Muscle of leg (tissue), 11 donors: ENCODE data around the gene GNB5. TPM values are rescaled to one million over a fixed set of nuclear protein-coding genes. Genes with fewer than 3 reads are reported as not detected.

ENCODE experiments used
- DNase-seq: peaks from one replicate; pipeline ENCODE4 v3.0.0; 2013
- H3K27ac ChIP-seq: one replicate; pipeline ENCODE4 v1.5.1; 2013; ENCODE audit warnings: mild to moderate bottlenecking, low read length, control low read depth
- H3K27me3 ChIP-seq: one replicate; pipeline ENCODE4 v1.6.1; 2013; ENCODE audit warnings: low read length; ENCODE audit not compliant: control insufficient read depth, insufficient read depth
- H3K36me3 ChIP-seq: one replicate; pipeline ENCODE4 v1.6.1; 2013; ENCODE audit warnings: low read length; ENCODE audit not compliant: control insufficient read depth, insufficient read depth
- H3K4me1 ChIP-seq: one replicate; pipeline ENCODE4 v1.6.1; 2013; ENCODE audit warnings: low read length; ENCODE audit not compliant: control insufficient read depth, insufficient read depth
- H3K4me3 ChIP-seq: one replicate; pipeline ENCODE4 v1.5.1; 2013; ENCODE audit warnings: low read length, control low read depth
- H3K9me3 ChIP-seq: replicated peaks from 2 replicates; pipeline ENCODE4 v1.6.1; 2013; ENCODE audit warnings: low read depth, low read length; ENCODE audit not compliant: control insufficient read depth
- WGBS: methylation state at CpG from one replicate; pipeline ENCODE4 v1.1.5; 2013; ENCODE audit warnings: missing lambda C conversion rate; ENCODE audit not compliant: insufficient coverage; 5-methylcytosine and 5-hydroxymethylcytosine counted together
- polyA plus RNA-seq, 8 donors: library from polyadenylated mRNA; unstranded; fragments of 120-200 nt; gene quantifications; one replicate each; pipeline versions ENCODE4 v1.2.1 to v1.2.3, GENCODE V29; 2013; ENCODE audit warnings: inconsistent platforms in 1 of 8, low replicate concordance in 1 of 8; ENCODE audit not compliant: insufficient read length in 8 of 8, insufficient read depth in 1 of 8
- total RNA-seq: library from RNA; stranded (reverse); fragments of 120-200 nt; gene quantifications from one replicate; pipeline ENCODE4 v1.2.4, GENCODE V29; 2013

GNB5 gene
- total and polyA plus RNA-seq, 9 donors: 4.7 to 9.8 (median 7.9) TPM

GRCh38 chr15:52146776-52147175 is 44.4 kb downstream of the GNB5 start:
- H3K27me3 ChIP-seq: no peaks in the 10 kb centered on the region
- WGBS: no CpG with 5 or more reads among the region's 3 CpGs
- H3K9me3 ChIP-seq: no peaks in the 10 kb centered on the region
- no peak overlapping the region for H3K4me3 ChIP-seq
- H3K36me3 ChIP-seq: peaks cover 27% of the 10 kb centered on the region
- DNase-seq: no peak
- H3K27ac ChIP-seq: no peak overlapping the region
- no peaks in the 10 kb centered on the region for H3K4me1 ChIP-seq

GRCh38 chr15:52146261-52146660 is 44.9 kb downstream of the GNB5 start:
- no peak for DNase-seq
- no peaks in the 10 kb centered on the region for H3K4me1 ChIP-seq
- no peaks in the 10 kb centered on the region for H3K9me3 ChIP-seq
- WGBS: no CpG with 5 or more reads among the region's 2 CpGs
- H3K27ac ChIP-seq: no peak overlapping the region
- H3K27me3 ChIP-seq: no peaks in the 10 kb centered on the region
- no peak overlapping the region for H3K4me3 ChIP-seq
- H3K36me3 ChIP-seq: peaks cover 24% of the 10 kb centered on the region

- WGBS: no CpG with 5 or more reads among the region's 7 CpGs
- no peak for DNase-seq
- H3K27ac ChIP-seq: no peak overlapping the region
- no peaks in the 10 kb centered on the region for H3K4me1 ChIP-seq
- H3K4me3 ChIP-seq: no peak overlapping the region
- no peaks in the 10 kb centered on the region for H3K27me3 ChIP-seq
- peaks cover 23% of the 10 kb centered on the region for H3K36me3 ChIP-seq
- no peaks in the 10 kb centered on the region for H3K9me3 ChIP-seq
These were observed 46.5 kb downstream of the GNB5 start for GRCh38 chr15:52144656-52145178.

GRCh38 chr15:52143873-52144272 is 47.3 kb downstream of the GNB5 start:
- no peaks in the 10 kb centered on the region for H3K27me3 ChIP-seq
- no peaks in the 10 kb centered on the region for H3K4me1 ChIP-seq
- no peak for DNase-seq
- H3K27ac ChIP-seq: no peak overlapping the region
- WGBS: 95% methylated on average over 3 of the region's 11 CpGs
- no peak overlapping the region for H3K4me3 ChIP-seq
- no peaks in the 10 kb centered on the region for H3K9me3 ChIP-seq
- peaks cover 19% of the 10 kb centered on the region for H3K36me3 ChIP-seq

GRCh38 chr15:52140646-52141045 is 50.5 kb downstream of the GNB5 start:
- WGBS: no CpG with 5 or more reads among the region's 4 CpGs
- Histone ChIP-seq H3K4me1 (peaks cover 16% of the 10 kb centered on the region), H3K27ac (no peak overlapping the region)

GRCh38 chr15:52139599-52140462 is 51.4 kb downstream of the GNB5 start:
- peak; percentile 62 for DNase-seq
- peaks cover 16% of the 10 kb centered on the region for H3K4me1 ChIP-seq
- no peak overlapping the region for H3K27ac ChIP-seq
- H3K27me3 ChIP-seq: no peaks in the 10 kb centered on the region
- WGBS: 65% methylated on average over 16 of the region's 17 CpGs
- no peaks in the 10 kb centered on the region for H3K9me3 ChIP-seq
- H3K4me3 ChIP-seq: no peak overlapping the region
- peaks cover 7% of the 10 kb centered on the region for H3K36me3 ChIP-seq

More at GRCh38 chr15:52140646-52141045, 50.5 kb downstream of the GNB5 start:
- DNase-seq: no peak
- Histone ChIP-seq H3K9me3 (no peaks in the 10 kb centered on the region), H3K27me3 (no peaks in the 10 kb centered on the region), H3K4me3 (no peak overlapping the region), H3K36me3 (peaks cover 7% of the 10 kb centered on the region)

- Histone ChIP-seq H3K27ac (no peak overlapping the region), H3K4me3 (no peak overlapping the region), H3K36me3 (peaks cover 4% of the 10 kb centered on the region), H3K9me3 (no peaks in the 10 kb centered on the region), H3K4me1 (peaks cover 16% of the 10 kb centered on the region), H3K27me3 (no peaks in the 10 kb centered on the region)
- WGBS: 43% methylated on average over 6 of the region's 12 CpGs
- DNase-seq: peak; percentile 35
These were observed 53.5 kb downstream of the GNB5 start for GRCh38 chr15:52137432-52138357.

GRCh38 chr15:52136442-52136980 is 54.7 kb downstream of the GNB5 start:
- 22% methylated on average over 6 of the region's 6 CpGs for WGBS
- peak; percentile 87 for DNase-seq
- Histone ChIP-seq H3K36me3 (peaks cover 5% of the 10 kb centered on the region), H3K9me3 (no peaks in the 10 kb centered on the region), H3K27ac (peak overlapping the region; percentile 13), H3K4me3 (no peak overlapping the region), H3K27me3 (no peaks in the 10 kb centered on the region), H3K4me1 (peaks cover 16% of the 10 kb centered on the region)

GRCh38 chr15:52134502-52135144 is 56.6 kb downstream of the GNB5 start:
- H3K27me3 ChIP-seq: no peaks in the 10 kb centered on the region
- no peak for DNase-seq
- peaks cover 16% of the 10 kb centered on the region for H3K4me1 ChIP-seq
- no peaks in the 10 kb centered on the region for H3K9me3 ChIP-seq
- 78% methylated on average over 3 of the region's 5 CpGs for WGBS
- no peak overlapping the region for H3K27ac ChIP-seq
- no peak overlapping the region for H3K4me3 ChIP-seq
- peaks cover 5% of the 10 kb centered on the region for H3K36me3 ChIP-seq
